SK-N-SH treated with all-trans-retinoic acid at 6 μM for 48 hours (cell line): ENCODE measurements around the gene GET3.

Experiments used
- ARNTL ChIP-seq: fragments of 450-650 bp; formaldehyde crosslinking; IDR thresholded peaks from 2 replicates; pipeline ENCODE4 v1.5.0; 2020; ENCODE audit warnings: low read depth, mild to moderate bottlenecking, moderate library complexity, borderline replicate concordance
- BACH2 ChIP-seq: fragments of 250-450 bp; sonication (Bioruptor Pico); IDR thresholded peaks from 2 replicates; pipeline ENCODE4 v1.9.0; 2021; ENCODE audit warnings: mild to moderate bottlenecking, borderline replicate concordance
- CREB5 ChIP-seq: fragments of 250-450 bp; sonication (Bioruptor Pico); IDR thresholded peaks from 2 replicates; pipeline ENCODE4 v1.5.1; 2020; ENCODE audit warnings: low read depth, mild to moderate bottlenecking, moderate library complexity
- CSDC2 ChIP-seq: fragments of 250-450 bp; sonication (Bioruptor Pico); IDR thresholded peaks from 2 replicates; pipeline ENCODE4 v1.5.0; 2020; ENCODE audit warnings: mild to moderate bottlenecking, moderate library complexity
- CSRNP3 ChIP-seq: fragments of 250-450 bp; sonication (Bioruptor Pico); IDR thresholded peaks from 2 replicates; pipeline ENCODE4 v1.5.1; 2021; ENCODE audit warnings: mild to moderate bottlenecking, moderate library complexity
- GLIS3 ChIP-seq: fragments of 250-450 bp; sonication (Bioruptor Pico); IDR thresholded peaks from 2 replicates; pipeline ENCODE4 v1.5.0; 2020; ENCODE audit warnings: mild to moderate bottlenecking, moderate library complexity
- ISL1 ChIP-seq: fragments of 250-450 bp; sonication (Bioruptor Pico); IDR thresholded peaks from 2 replicates; pipeline ENCODE4 v2.1.2; 2022; ENCODE audit warnings: mild to moderate bottlenecking, moderate library complexity
- PPARA ChIP-seq: fragments of 250-450 bp; sonication (Bioruptor Pico); IDR thresholded peaks from 2 replicates; pipeline ENCODE4 v1.5.0; 2020; ENCODE audit warnings: mild to moderate bottlenecking, borderline replicate concordance
- RARB ChIP-seq: fragments of 250-450 bp; sonication (Bioruptor Pico); IDR thresholded peaks from 2 replicates; pipeline ENCODE4 v1.8.0; 2021; ENCODE audit warnings: mild to moderate bottlenecking, moderate library complexity
- SNAI2 ChIP-seq: fragments of 250-450 bp; sonication (Bioruptor Pico); IDR thresholded peaks from 2 replicates; pipeline ENCODE4 v1.5.0; 2020; ENCODE audit warnings: mild to moderate bottlenecking, moderate library complexity
- ZFP30 ChIP-seq: fragments of 450-650 bp; formaldehyde crosslinking; IDR thresholded peaks from 2 replicates; pipeline ENCODE4 v1.5.0; 2022; ENCODE audit warnings: mild to moderate bottlenecking, moderate library complexity
- ZNF70 ChIP-seq: fragments of 450-650 bp; formaldehyde crosslinking; IDR thresholded peaks from 2 replicates; pipeline ENCODE4 v1.5.0; 2020; ENCODE audit warnings: mild to moderate bottlenecking, moderate library complexity
- ZNF8 ChIP-seq: fragments of 450-650 bp; formaldehyde crosslinking; IDR thresholded peaks from 2 replicates; pipeline ENCODE4 v1.5.0; 2020; ENCODE audit warnings: mild to moderate bottlenecking, moderate library complexity

DNA sequence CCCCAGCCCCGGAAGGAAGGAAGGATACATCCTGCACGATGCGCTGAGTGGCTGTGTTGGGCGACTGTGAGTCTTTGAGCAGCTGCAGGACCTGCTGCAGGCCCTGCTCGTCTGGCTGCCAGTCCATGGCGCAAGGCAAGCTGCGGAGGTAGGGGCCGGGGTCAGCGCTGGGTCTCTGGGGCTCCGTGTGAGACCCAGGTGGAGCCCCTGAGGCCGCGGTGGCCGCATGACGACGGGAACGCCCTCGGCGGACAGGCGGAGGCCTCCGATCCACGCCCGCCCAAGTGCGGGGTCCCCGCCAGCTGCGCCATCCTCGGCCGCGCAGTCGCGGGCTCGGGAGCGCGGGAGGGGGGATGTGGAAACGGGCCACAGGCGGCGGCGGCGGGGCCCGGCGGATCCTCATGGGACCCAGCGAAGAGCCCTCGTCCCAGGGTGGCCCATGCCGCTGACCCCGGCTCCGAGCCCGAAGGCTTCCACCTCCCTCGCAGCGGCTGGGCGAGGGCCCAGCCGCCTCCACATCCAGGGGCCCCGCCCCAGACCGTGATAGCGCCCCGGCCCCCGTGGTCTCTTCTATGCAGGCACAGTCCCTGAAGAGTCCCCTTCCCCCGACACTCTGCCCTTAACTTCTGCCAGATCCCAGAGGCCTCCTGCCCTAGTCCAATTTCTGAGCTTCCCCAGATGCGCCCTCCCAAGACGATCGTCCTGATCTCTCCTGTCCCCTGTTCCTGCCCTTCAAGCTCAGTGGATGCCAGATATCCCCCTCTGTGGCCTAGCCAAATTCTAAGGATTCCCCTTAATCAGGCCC lies 16.2 kb upstream of the GET3 start:
- TF ChIP-seq ZFP30 (CRISPR knock-in tag) (no peak), RARB (CRISPR knock-in tag) (no peak), CREB5 (CRISPR knock-in tag) (no peak), ISL1 (CRISPR knock-in tag) (no peak), CSRNP3 (CRISPR knock-in tag) (no peak), SNAI2 (CRISPR knock-in tag) (no peak), PPARA (no peak), CSDC2 (CRISPR knock-in tag) (no peak), BACH2 (CRISPR knock-in tag) (no peak), ZNF8 (CRISPR knock-in tag) (no peak), GLIS3 (CRISPR knock-in tag) (no peak), ZNF70 (CRISPR knock-in tag) (no peak), ARNTL (CRISPR knock-in tag) (no peak)
